GM08714 (cell line): Measurements from ENCODE around the gene SEMA5A.

Experiments used
- H3K4me3 ChIP-seq: fragments of 200-500 bp; sonication (Bioruptor generic); 2 replicates; pipeline ENCODE4 v1.5.1; 2014; ENCODE audit warnings: mild to moderate bottlenecking, low read length, inconsistent platforms
- ZNF274 ChIP-seq: IDR thresholded peaks from 2 replicates; pipeline ENCODE4 v1.6.1; 2012; ENCODE audit warnings: mild to moderate bottlenecking, low read depth, low read length

The SEMA5A gene

GRCh38 chr5:9151684-9152427 is 394.0 kb downstream of the SEMA5A start:
- no peak for TF ChIP-seq ZNF274
- no peak overlapping the region for H3K4me3 ChIP-seq

- no peak overlapping the region for H3K4me3 ChIP-seq
- no peak for TF ChIP-seq ZNF274
These were observed 395.9 kb downstream of the SEMA5A start for GRCh38 chr5:9149988-9150387.

DNA sequence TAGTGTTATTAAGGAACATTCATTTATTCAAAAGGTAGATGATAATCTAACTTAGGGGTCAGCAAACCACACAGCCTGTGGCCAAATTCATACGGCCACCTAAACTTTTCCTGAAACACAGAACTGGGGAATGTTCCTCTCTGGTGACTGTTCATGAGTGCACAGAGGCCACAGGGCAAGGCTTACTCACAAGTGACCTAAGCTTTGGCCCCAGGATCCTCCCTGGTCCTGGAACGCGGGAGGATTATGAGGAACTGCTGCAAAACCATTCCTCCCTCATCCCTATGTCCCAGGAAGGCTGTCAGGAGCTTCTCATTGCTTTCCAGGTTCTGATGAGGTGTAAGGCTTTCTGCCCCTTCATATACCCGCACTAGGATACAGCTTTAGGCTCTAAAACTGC is 397.6 kb downstream of the SEMA5A start:
- no peak for TF ChIP-seq ZNF274
- H3K4me3 ChIP-seq, result no peak overlapping the region

DNA sequence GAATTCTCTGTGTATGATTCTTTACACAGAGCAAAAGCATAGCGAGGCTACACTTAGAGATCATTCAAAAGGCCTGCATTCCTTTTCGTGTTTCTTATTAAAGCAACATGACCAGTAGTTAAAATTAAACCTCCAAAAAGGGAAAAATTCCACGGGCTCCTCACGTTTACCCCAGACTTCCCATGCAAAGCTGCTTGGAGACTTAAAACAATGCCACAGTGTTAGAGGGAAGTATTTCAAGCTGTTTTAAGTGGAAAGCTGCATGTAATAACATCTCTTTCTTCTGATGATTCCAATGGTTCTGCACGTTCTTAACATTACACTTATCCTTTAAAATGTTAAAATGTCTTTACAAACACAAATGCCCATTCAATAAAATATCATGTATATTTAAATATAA is 405.2 kb downstream of the SEMA5A start:
- H3K4me3 ChIP-seq, result no peak overlapping the region
- TF ChIP-seq ZNF274, result no peak

DNA sequence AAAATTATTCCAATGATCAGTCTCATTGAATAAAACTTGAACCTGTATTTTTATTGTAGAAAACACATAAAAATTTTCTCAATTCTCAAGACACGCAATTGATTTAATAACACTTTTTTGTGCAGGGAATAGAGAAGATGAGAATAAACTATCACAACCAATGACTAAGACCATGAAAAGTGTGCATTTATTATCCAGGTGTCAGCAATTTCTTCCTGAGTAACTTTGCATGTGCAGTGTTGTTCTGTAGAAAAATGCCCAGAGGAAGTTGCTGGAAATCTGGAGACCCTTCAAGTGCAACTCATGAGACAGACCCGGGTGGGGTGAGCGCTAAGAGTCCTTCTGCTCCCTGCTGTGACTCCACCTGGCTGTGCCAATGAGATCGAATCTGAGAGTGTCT is 405.7 kb downstream of the SEMA5A start:
- no peak overlapping the region for H3K4me3 ChIP-seq
- no peak for TF ChIP-seq ZNF274

GRCh38 chr5:9139344-9139743 is 406.5 kb downstream of the SEMA5A start:
- H3K4me3 ChIP-seq, result no peak overlapping the region
- no peak for TF ChIP-seq ZNF274

DNA sequence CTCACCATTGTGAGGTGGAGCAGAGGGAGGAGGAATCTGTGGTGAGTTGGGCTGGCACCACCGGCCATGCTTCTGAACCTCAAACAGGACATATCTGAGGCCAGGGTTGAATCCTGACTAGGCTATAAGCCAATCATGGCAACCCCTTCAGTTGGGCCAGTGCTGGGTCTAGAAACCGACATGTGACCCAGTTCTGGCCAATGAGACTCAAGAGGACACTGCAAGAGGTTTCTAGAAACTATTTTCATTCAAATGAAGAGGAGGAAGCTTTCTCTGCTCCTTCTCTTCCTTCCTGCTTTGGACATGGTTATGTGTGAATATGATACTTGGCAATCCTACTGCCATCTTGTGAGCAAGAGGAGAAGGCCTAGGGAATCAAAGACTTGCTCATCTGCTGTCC is 417.7 kb downstream of the SEMA5A start:
- no peak overlapping the region for H3K4me3 ChIP-seq
- TF ChIP-seq ZNF274, result no peak

DNA sequence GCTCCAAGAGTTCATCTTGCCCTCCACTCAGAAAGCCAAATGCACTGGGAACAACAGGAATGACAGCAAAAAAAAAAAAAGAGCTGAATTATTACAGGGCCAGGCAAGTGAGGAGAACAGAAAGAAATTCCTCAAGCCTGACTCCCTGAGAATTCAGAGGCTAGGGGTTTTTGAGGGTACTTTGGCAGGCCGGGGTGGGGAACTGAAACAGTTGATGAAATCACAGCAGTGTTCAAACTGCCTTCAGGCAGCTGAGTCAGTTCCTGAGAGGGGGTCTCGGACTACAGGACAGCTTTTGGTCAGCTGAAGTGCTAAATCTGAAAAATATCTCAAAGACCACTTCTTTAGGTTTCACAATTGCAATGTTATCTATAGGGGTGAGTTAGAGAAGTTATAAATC is 419.4 kb downstream of the SEMA5A start:
- no peak for TF ChIP-seq ZNF274
- no peak overlapping the region for H3K4me3 ChIP-seq

DNA sequence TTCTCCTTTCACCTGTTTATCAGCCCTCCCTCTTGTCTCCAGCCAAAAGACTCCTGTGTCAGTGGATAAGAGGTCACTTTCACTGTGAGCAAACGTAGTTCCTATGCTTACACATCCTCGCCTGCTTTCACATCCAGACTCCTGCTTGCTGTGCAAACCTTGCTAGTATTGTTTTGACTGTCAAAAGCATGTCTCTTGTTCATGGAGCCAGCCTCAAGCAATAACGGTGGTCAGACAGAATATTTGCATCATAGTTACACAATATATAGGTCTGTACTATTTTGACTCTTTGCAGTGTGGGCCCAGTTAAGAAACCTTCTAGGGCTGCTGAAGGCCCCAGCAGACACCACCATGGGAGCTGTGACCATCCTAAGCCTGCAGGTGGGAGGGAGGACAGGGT is 420.0 kb downstream of the SEMA5A start:
- H3K4me3 ChIP-seq, result no peak overlapping the region

GRCh38 chr5:9124838-9125237 is 421.0 kb downstream of the SEMA5A start:
- H3K4me3 ChIP-seq, result no peak overlapping the region
- no peak for TF ChIP-seq ZNF274

More for the DNA sequence above, 420.0 kb downstream of the SEMA5A start:
- TF ChIP-seq ZNF274, result no peak

DNA sequence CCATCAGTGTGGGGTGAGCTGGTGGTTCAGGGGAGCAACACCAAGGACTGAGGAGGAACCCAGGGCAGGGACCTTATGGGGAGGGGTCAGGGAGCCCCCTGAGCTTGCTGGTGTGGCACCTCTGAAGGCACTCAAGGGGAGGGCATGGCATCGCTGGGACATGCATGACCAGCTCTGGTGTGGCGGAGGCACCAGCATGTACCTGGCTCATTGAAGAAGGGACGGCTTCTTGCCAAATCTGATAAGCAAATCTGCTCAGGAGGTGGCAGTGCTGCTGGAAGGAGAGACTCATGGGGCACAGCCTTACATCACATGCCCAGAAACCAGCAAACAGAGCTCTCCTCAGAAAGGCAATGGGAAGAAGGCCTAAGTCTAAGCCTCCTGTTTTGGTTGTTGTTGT is 421.8 kb downstream of the SEMA5A start:
- no peak overlapping the region for H3K4me3 ChIP-seq
- no peak for TF ChIP-seq ZNF274

GRCh38 chr5:9122528-9122927 is 423.3 kb downstream of the SEMA5A start:
- no peak overlapping the region for H3K4me3 ChIP-seq

DNA sequence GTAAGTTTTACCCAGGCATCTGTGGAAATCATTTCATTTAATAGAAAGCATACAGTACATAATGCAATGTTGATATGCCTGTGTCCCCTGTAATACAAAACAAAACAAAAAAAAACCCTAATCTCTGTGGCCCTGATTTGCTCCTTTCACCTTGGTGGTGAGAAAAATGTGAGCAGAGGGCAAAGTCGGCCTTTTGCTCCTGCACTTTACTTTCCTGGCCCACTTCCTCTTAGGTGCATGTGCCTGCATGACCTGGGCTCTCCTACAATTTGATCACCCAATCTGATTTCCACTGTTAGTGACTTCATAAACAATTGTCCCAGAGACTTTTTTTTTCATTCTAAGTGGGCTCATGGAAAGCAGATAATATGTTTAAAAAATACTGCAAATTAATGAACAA is 424.3 kb downstream of the SEMA5A start:
- no peak for TF ChIP-seq ZNF274
- no peak overlapping the region for H3K4me3 ChIP-seq

More at GRCh38 chr5:9122528-9122927, 423.3 kb downstream of the SEMA5A start:
- TF ChIP-seq ZNF274, result no peak

GRCh38 chr5:9118852-9119251 is 427.0 kb downstream of the SEMA5A start:
- H3K4me3 ChIP-seq, result no peak overlapping the region
- TF ChIP-seq ZNF274, result no peak

- no peak for TF ChIP-seq ZNF274
- H3K4me3 ChIP-seq, result no peak overlapping the region
These were observed 430.8 kb downstream of the SEMA5A start for GRCh38 chr5:9115093-9115492.
